Measurements from ENCODE around the gene TIMMDC1. TPM values are rescaled to one million over a fixed set of nuclear protein-coding genes. Genes with fewer than 3 reads are reported as not detected.

TIMMDC1 gene
- total and polyA plus RNA-seq, 4 experiments from 2014 or later, result 72.2 to 80.9 (median 73.8) TPM

GRCh38 chr3:119508172-119508845, 10.0 kb downstream of the TIMMDC1 start:
- DNase-seq, result no peak
- peak overlapping the region in 4 of 7 donors; percentile 24 to 80 (median 52) for H3K27ac Mint-ChIP-seq
- ChIA-PET CTCF (ENCODE audit: partially characterized antibody) (interaction anchor here (1.4 kb wide), 1 partner anchor 9 kb away, joined by 3 read pairs; no protein-coding TSS in a partner anchor), POLR2A (ENCODE audit: partially characterized antibody) (interaction anchor here (1.2 to 2.1 kb wide), 2 partner anchors 10 to 45 kb away, joined by 5 to 10 read pairs; partner anchors contain the start of genes TIMMDC1 and TMEM39A)
- H3K9me3 Mint-ChIP-seq, result no peaks in the 10 kb centered on the region
- H3K27me3 ChIP-seq (ENCODE audit: insufficient read depth, low read length), result no peaks in the 10 kb centered on the region
- H3K4me3 ChIP-seq (ENCODE audit: low read length in 2 of 2), result no peak overlapping the region
- no peak overlapping the region for H3K27ac ChIP-seq (ENCODE audit: low read depth, low read length)
- peaks cover 52 to 56% of the 10 kb centered on the region in 2 donors for H3K36me3 Mint-ChIP-seq
- peaks cover 21 to 31% (median 27%) of the 10 kb centered on the region in 4 donors for H3K4me1 Mint-ChIP-seq
- peaks cover 29% of the 10 kb centered on the region for H3K4me1 ChIP-seq (ENCODE audit: insufficient read depth, low read length)
- H3K27me3 Mint-ChIP-seq, result no peaks in the 10 kb centered on the region
- peaks cover 26% of the 10 kb centered on the region for H3K36me3 ChIP-seq (ENCODE audit: insufficient read depth, low read length)
- peak overlapping the region in 1 of 8 donors; percentile 60 for H3K4me3 Mint-ChIP-seq
- intact Hi-C loops (cut with micrococcal nuclease), result no loop called here
- H3K9me3 ChIP-seq (ENCODE audit: control insufficient read depth in 1 of 2, low read length in 2 of 2), result no peaks in the 10 kb centered on the region

- peaks cover 56 to 57% of the 10 kb centered on the region in 2 donors for H3K36me3 Mint-ChIP-seq
- intact Hi-C loops (cut with micrococcal nuclease), result no loop called here
- Histone ChIP-seq H3K9me3 (ENCODE audit: control insufficient read depth in 1 of 2, low read length in 2 of 2) (no peaks in the 10 kb centered on the region), H3K36me3 (ENCODE audit: insufficient read depth, low read length) (peaks cover 33% of the 10 kb centered on the region), H3K27me3 (ENCODE audit: insufficient read depth, low read length) (no peaks in the 10 kb centered on the region), H3K4me3 (ENCODE audit: low read length in 2 of 2) (no peak overlapping the region), H3K27ac (ENCODE audit: low read depth, low read length) (no peak overlapping the region), H3K4me1 (ENCODE audit: insufficient read depth, low read length) (peaks cover 29% of the 10 kb centered on the region)
- H3K27me3 Mint-ChIP-seq, result no peaks in the 10 kb centered on the region
- H3K4me1 Mint-ChIP-seq, result peaks cover 20 to 28% (median 23%) of the 10 kb centered on the region in 4 donors
- no peak for DNase-seq
- POLR2A ChIA-PET (ENCODE audit: partially characterized antibody), result no interaction called here
- no peak overlapping the region for H3K4me3 Mint-ChIP-seq
- no peaks in the 10 kb centered on the region for H3K9me3 Mint-ChIP-seq
- peak overlapping the region in 1 of 7 donors; percentile 19 for H3K27ac Mint-ChIP-seq
- CTCF ChIA-PET (ENCODE audit: partially characterized antibody), result no interaction called here
Observed at GRCh38 chr3:119510690-119511089, 12.3 kb downstream of the TIMMDC1 start.

GRCh38 chr3:119514637-119515036, 16.3 kb downstream of the TIMMDC1 start:
- Histone ChIP-seq H3K4me1 (ENCODE audit: insufficient read depth, low read length) (no peaks in the 10 kb centered on the region), H3K9me3 (ENCODE audit: control insufficient read depth in 1 of 2, low read length in 2 of 2) (no peaks in the 10 kb centered on the region), H3K36me3 (ENCODE audit: insufficient read depth, low read length) (peaks cover 48% of the 10 kb centered on the region), H3K27me3 (ENCODE audit: insufficient read depth, low read length) (no peaks in the 10 kb centered on the region), H3K4me3 (ENCODE audit: low read length in 2 of 2) (no peak overlapping the region), H3K27ac (ENCODE audit: low read depth, low read length) (no peak overlapping the region)
- no peak for DNase-seq
- peaks cover 55 to 57% of the 10 kb centered on the region in 2 donors for H3K36me3 Mint-ChIP-seq
- H3K4me1 Mint-ChIP-seq, result peaks cover 0 to 2% (median under 1%) of the 10 kb centered on the region in 4 donors
- ChIA-PET CTCF (ENCODE audit: partially characterized antibody) (no interaction called here), POLR2A (ENCODE audit: partially characterized antibody) (no interaction called here)
- no peaks in the 10 kb centered on the region for H3K9me3 Mint-ChIP-seq
- H3K27me3 Mint-ChIP-seq, result no peaks in the 10 kb centered on the region
- intact Hi-C loops (cut with micrococcal nuclease), result no loop called here
- no peak overlapping the region for H3K4me3 Mint-ChIP-seq
- H3K27ac Mint-ChIP-seq, result peak overlapping the region in 1 of 7 donors; percentile 13

GRCh38 chr3:119517112-119517511, 18.8 kb downstream of the TIMMDC1 start:
- POLR2A ChIA-PET (ENCODE audit: partially characterized antibody), result no interaction called here
- H3K36me3 Mint-ChIP-seq, result peaks cover 74 to 78% of the 10 kb centered on the region in 2 donors

GRCh38 chr3:119518026-119518425, 19.7 kb downstream of the TIMMDC1 start:
- ChIA-PET POLR2A (ENCODE audit: partially characterized antibody) (no interaction called here), CTCF (ENCODE audit: partially characterized antibody) (no interaction called here)
- H3K27ac Mint-ChIP-seq, result no peak overlapping the region
- no peak overlapping the region for H3K4me3 Mint-ChIP-seq
- peaks cover 0 to 4% (median 0%) of the 10 kb centered on the region in 8 donors for H3K9me3 Mint-ChIP-seq
- peaks cover 43% of the 10 kb centered on the region for H3K36me3 ChIP-seq (ENCODE audit: insufficient read depth, low read length)
- no peak overlapping the region for H3K4me3 ChIP-seq (ENCODE audit: low read length in 2 of 2)
- no peak overlapping the region for H3K27ac ChIP-seq (ENCODE audit: low read depth, low read length)
- H3K4me1 ChIP-seq (ENCODE audit: insufficient read depth, low read length), result no peaks in the 10 kb centered on the region
- no peak for DNase-seq
- H3K9me3 ChIP-seq (ENCODE audit: control insufficient read depth in 1 of 2, low read length in 2 of 2), result no peaks in the 10 kb centered on the region
- H3K4me1 Mint-ChIP-seq, result peaks cover 0 to 3% (median under 1%) of the 10 kb centered on the region in 4 donors
- intact Hi-C loops (cut with micrococcal nuclease), result no loop called here
- H3K27me3 ChIP-seq (ENCODE audit: insufficient read depth, low read length), result no peaks in the 10 kb centered on the region
- H3K27me3 Mint-ChIP-seq, result no peaks in the 10 kb centered on the region
- H3K36me3 Mint-ChIP-seq, result peaks cover 77 to 83% of the 10 kb centered on the region in 2 donors

More at GRCh38 chr3:119517112-119517511, 18.8 kb downstream of the TIMMDC1 start:
- Mint-ChIP-seq H3K27ac (peak overlapping the region in 2 of 7 donors; percentile 22 to 42), H3K9me3 (peaks cover 0 to 4% (median 0%) of the 10 kb centered on the region in 8 donors), H3K4me1 (peaks cover 0 to 2% (median under 1%) of the 10 kb centered on the region in 4 donors), H3K4me3 (no peak overlapping the region), H3K27me3 (no peaks in the 10 kb centered on the region)
- no peak for DNase-seq
- H3K4me3 ChIP-seq (ENCODE audit: low read length in 2 of 2), result no peak overlapping the region
- CTCF ChIA-PET (ENCODE audit: partially characterized antibody), result no interaction called here
- H3K4me1 ChIP-seq (ENCODE audit: insufficient read depth, low read length), result no peaks in the 10 kb centered on the region
- no peaks in the 10 kb centered on the region for H3K9me3 ChIP-seq (ENCODE audit: control insufficient read depth in 1 of 2, low read length in 2 of 2)
- peaks cover 43% of the 10 kb centered on the region for H3K36me3 ChIP-seq (ENCODE audit: insufficient read depth, low read length)
- intact Hi-C loops (cut with micrococcal nuclease), result no loop called here
- H3K27me3 ChIP-seq (ENCODE audit: insufficient read depth, low read length), result no peaks in the 10 kb centered on the region
- no peak overlapping the region for H3K27ac ChIP-seq (ENCODE audit: low read depth, low read length)

GRCh38 chr3:119524931-119525662, 26.8 kb downstream of the TIMMDC1 start:
- H3K27ac ChIP-seq (ENCODE audit: low read depth, low read length), result no peak overlapping the region
- ChIA-PET POLR2A (ENCODE audit: partially characterized antibody) (no interaction called here), CTCF (ENCODE audit: partially characterized antibody) (no interaction called here)

GRCh38 chr3:119527714-119528113, 29.4 kb downstream of the TIMMDC1 start:
- Mint-ChIP-seq H3K27me3 (no peaks in the 10 kb centered on the region), H3K4me3 (no peak overlapping the region), H3K36me3 (peaks cover 32 to 34% of the 10 kb centered on the region in 2 donors), H3K9me3 (no peaks in the 10 kb centered on the region), H3K27ac (no peak overlapping the region), H3K4me1 (no peaks in the 10 kb centered on the region)
- no peak for DNase-seq
- ChIA-PET POLR2A (ENCODE audit: partially characterized antibody) (no interaction called here), CTCF (ENCODE audit: partially characterized antibody) (no interaction called here)
- Histone ChIP-seq H3K9me3 (ENCODE audit: control insufficient read depth in 1 of 2, low read length in 2 of 2) (no peaks in the 10 kb centered on the region), H3K4me1 (ENCODE audit: insufficient read depth, low read length) (no peaks in the 10 kb centered on the region), H3K27ac (ENCODE audit: low read depth, low read length) (no peak overlapping the region), H3K4me3 (ENCODE audit: low read length in 2 of 2) (no peak overlapping the region), H3K27me3 (ENCODE audit: insufficient read depth, low read length) (no peaks in the 10 kb centered on the region), H3K36me3 (ENCODE audit: insufficient read depth, low read length) (peaks cover 7% of the 10 kb centered on the region)
- intact Hi-C loops (cut with micrococcal nuclease), result no loop called here

More at GRCh38 chr3:119524931-119525662, 26.8 kb downstream of the TIMMDC1 start:
- intact Hi-C loops (cut with micrococcal nuclease), result no loop called here
- H3K9me3 Mint-ChIP-seq, result peaks cover 0 to 4% (median 0%) of the 10 kb centered on the region in 8 donors
- H3K27me3 ChIP-seq (ENCODE audit: insufficient read depth, low read length), result no peaks in the 10 kb centered on the region
- H3K4me1 Mint-ChIP-seq, result peaks cover 0 to 1% (median 0%) of the 10 kb centered on the region in 4 donors
- H3K36me3 Mint-ChIP-seq, result peaks cover 54 to 55% of the 10 kb centered on the region in 2 donors
- peak overlapping the region in 1 of 8 donors; percentile 0 for H3K4me3 Mint-ChIP-seq
- no peaks in the 10 kb centered on the region for H3K4me1 ChIP-seq (ENCODE audit: insufficient read depth, low read length)
- no peak for DNase-seq
- H3K27ac Mint-ChIP-seq, result no peak overlapping the region
- H3K9me3 ChIP-seq (ENCODE audit: control insufficient read depth in 1 of 2, low read length in 2 of 2), result no peaks in the 10 kb centered on the region
- no peaks in the 10 kb centered on the region for H3K27me3 Mint-ChIP-seq
- peaks cover 7% of the 10 kb centered on the region for H3K36me3 ChIP-seq (ENCODE audit: insufficient read depth, low read length)
- H3K4me3 ChIP-seq (ENCODE audit: low read length in 2 of 2), result no peak overlapping the region
